Heart right ventricle (tissue), 16 donors: ENCODE data around the gene DCBLD2. TPM values are rescaled to one million over a fixed set of nuclear protein-coding genes. Genes with fewer than 3 reads are reported as not detected.

Experiments
- ATAC-seq, 8 donors: fragments of 200-7000 bp; cut with Tn5 transposase; one replicate each; pipeline ENCODE4 v1.9.1; 2020; ENCODE audit warnings: mild to moderate bottlenecking in 8 of 8, moderate library complexity in 8 of 8, moderate number of reproducible peaks in 1 of 8
- DNase-seq, 2 donors: peaks; one replicate each; pipeline ENCODE4 v3.0.0-alpha.2; 2020
- H3K27ac ChIP-seq, 10 donors: fragments of 200-600 bp; sonication (generic) in 2 of 10; one replicate each; pipeline versions ENCODE4 v1.5.0 to v1.8.0; 2020 to 2022; ENCODE audit warnings: mild to moderate bottlenecking in 3 of 10
- H3K27me3 ChIP-seq, 7 donors: fragments of 200-600 bp; one replicate each; pipeline ENCODE4 v1.8.0; 2021 to 2022; ENCODE audit warnings: mild to moderate bottlenecking in 2 of 7
- H3K36me3 ChIP-seq, 9 donors: fragments of 200-600 bp; sonication (generic) in 1 of 9; one replicate each; pipeline versions ENCODE4 v1.5.0 to v1.8.0; 2020 to 2022; ENCODE audit warnings: mild to moderate bottlenecking in 2 of 9
- H3K4me1 ChIP-seq, 9 donors: fragments of 200-600 bp; sonication (generic) in 1 of 9; one replicate each; pipeline versions ENCODE4 v1.5.0 to v1.8.0; 2020 to 2022; ENCODE audit warnings: mild to moderate bottlenecking in 4 of 9
- H3K4me3 ChIP-seq, 10 donors: fragments of 200-600 bp; sonication (generic) in 2 of 10; one replicate each; pipeline versions ENCODE4 v1.5.0 to v1.8.0; 2020 to 2022; ENCODE audit warnings: mild to moderate bottlenecking in 7 of 10, moderate library complexity in 2 of 10
- H3K9me3 ChIP-seq, 11 donors: fragments of 200-600 bp in 10 of 11; sonication (generic) in 2 of 11; one replicate each; pipeline versions ENCODE4 v1.5.0 to v1.8.0; 2013 to 2022; ENCODE audit warnings: mild to moderate bottlenecking in 2 of 11, control low read depth in 1 of 11, moderate library complexity in 1 of 11
- CTCF ChIP-seq, 9 donors: fragments of 200-600 bp; sonication (generic) in 2 of 9; IDR thresholded peaks; one replicate each; pipeline versions ENCODE4 v1.5.0 to v1.8.0; 2021 to 2022; ENCODE audit warnings: antibody characterized with exemption in 9 of 9, mild to moderate bottlenecking in 5 of 9, moderate library complexity in 1 of 9
- WGBS, 2 donors: extraction: QIAGEN DNeasy Blood & Tissue Kit; methylation state at CpG; one replicate each; pipeline ENCODE4 v1.1.7; 2013; ENCODE audit warnings: inconsistent platforms in 1 of 2; 5-methylcytosine and 5-hydroxymethylcytosine counted together
- intact Hi-C, 10 donors: fragments of 100-400 bp; cut with DNase I; formaldehyde crosslinking; loops; one replicate each; pipeline versions ENCODE4 v1.11.1 to v1.14.2; 2022
- polyA plus RNA-seq, 2 donors: library from polyadenylated mRNA; stranded (reverse); fragments of 200-250 nt; gene quantifications; one replicate each; pipeline ENCODE4 v1.2.3, GENCODE V29; 2013
- total RNA-seq, 10 donors: library from RNA; stranded (reverse); fragmentation: NEBNext Ultra II Directional in 3 of 10; extraction: Animal tissue kit (Norgen Biotek cat#: 25700) in 3 of 10; gene quantifications; one replicate each; pipeline versions ENCODE4 v1.2.1 to v1.2.4, GENCODE V29; 2021 to 2023
- donor health status: Arrhythmogenic right ventricular cardiomyopathy.
- donor health status: ischemic (EF 13 %, LVEDD 7.1; RV severe dilation, severe dysfunction).
- donor health status: healthy with polysubstance abuse.
- donor health status: DM: no; HTN: yes; CAD: no.
- donor health status: DM: no; HTN: no; CAD: no.
- donor health status: ischemic (EF 25% LVEDD 6.9; RV normal size, moderate dysfunction).
- donor health status: ischemic (EF 25% LVEDD 5.7; RV mildly dilated, moderate dysfunction).
- donor health status: healthy.
- donor health status: DM: yes; HTN: yes; CAD: no.
- donor health status: Ischemic cardiomyopathy.
- donor health status: ischemic (EF 35%, LVEDD 5.7; RV mildly dilated, moderate dysfunction).
- donor health status: nonischemic (EF 11% LVEDD 7.7; RV severe dilation, severe dysfunction).
- donor health status: DM: yes; HTN: yes; CAD: no.
- donor health status: PGD.
- donor health status: ischemic (EF 29% LVEDD 5.4; RV normal size, mild dysfunction).
- donor health status: nonischemic (EF 23%, LVEDD 6.1; RV moderate dilation, normal function).

DCBLD2 gene
- total and polyA plus RNA-seq, 12 donors, result 11.9 to 97.4 (median 40.5) TPM

GRCh38 chr3:98763819-98764418 lies 137.6 kb downstream of the DCBLD2 start:
- intact Hi-C loops, result loop anchor here in 1 of 10 donors (5.0 kb wide), 1 partner anchor 72 kb away; no protein-coding TSS in a partner anchor
- Histone ChIP-seq H3K4me1 (peaks cover 11 to 100% (median 93%) of the 10 kb centered on the region in 9 donors), H3K27ac (peak overlapping the region in 8 of 10 donors; percentile 25 to 85 (median 70)), H3K9me3 (no peaks in the 10 kb centered on the region), H3K27me3 (no peaks in the 10 kb centered on the region), H3K36me3 (no peaks in the 10 kb centered on the region), H3K4me3 (peak overlapping the region in 6 of 10 donors; percentile 7 to 48 (median 24))
- DNase-seq (no peak), ATAC-seq (peak in 5 of 8 donors; percentile 4 to 27 (median 17))
- WGBS, 2 donors, result 35 to 53% methylated on average over 5 of the region's 5 CpGs
- TF ChIP-seq CTCF (IDR thresholded peaks at IDR 0.05), result no peak

GRCh38 chr3:98763076-98763475 lies 138.4 kb downstream of the DCBLD2 start, which contains the start of gene ST3GAL6:
Gene ST3GAL6 (plus strand): TSS chr3:98763340. CDS start chr3:98768441, 5,101 bp downstream.
- Histone ChIP-seq H3K4me3 (peak within 1 kb of the TSS in 6 of 10 donors; percentile 7 to 48 (median 24)), H3K4me1 (peaks cover 8 to 99% (median 93%) of the 10 kb centered on the region in 9 donors), H3K27me3 (no peaks in the 10 kb centered on the region), H3K36me3 (peaks cover 0 to under 1% (median 0%) of the 10 kb centered on the region in 9 donors), H3K9me3 (no peaks in the 10 kb centered on the region), H3K27ac (peak within 1 kb of the TSS in 8 of 10 donors; percentile 25 to 85 (median 70))
- intact Hi-C loops, result loop anchor here in 1 of 10 donors (5.0 kb wide), 1 partner anchor 71 kb away; no protein-coding TSS in a partner anchor
- 11 to 21% methylated on average over 1 of the region's 1 CpG for WGBS, 2 donors
- ATAC-seq (peak; percentile 43 to 74 (median 62)), DNase-seq (peak in 1 of 2 donors; percentile 48)
- TF ChIP-seq CTCF (IDR thresholded peaks at IDR 0.05), result no peak

- Histone ChIP-seq H3K4me3 (peak overlapping the region in 1 of 10 donors; percentile 8), H3K36me3 (peaks cover 0 to 14% (median 0%) of the 10 kb centered on the region in 9 donors), H3K9me3 (no peaks in the 10 kb centered on the region), H3K4me1 (peaks cover 7 to 98% (median 82%) of the 10 kb centered on the region in 9 donors), H3K27me3 (no peaks in the 10 kb centered on the region), H3K27ac (peak overlapping the region in 7 of 10 donors; percentile 50 to 77 (median 69))
- ATAC-seq, result peak in 3 of 8 donors; percentile 35 to 44 (median 36)
- 20 to 51% methylated on average over 2 of the region's 2 CpGs for WGBS, 2 donors
- no peak for TF ChIP-seq CTCF (IDR thresholded peaks at IDR 0.05)
- intact Hi-C loops, result loop anchor here in 1 of 10 donors (5.0 kb wide), 1 partner anchor 69 kb away; no protein-coding TSS in a partner anchor
- no peak for DNase-seq
Observed at GRCh38 chr3:98761643-98762229, 139.8 kb downstream of the DCBLD2 start.

- H3K4me1 ChIP-seq, result peaks cover 3 to 98% (median 67%) of the 10 kb centered on the region in 9 donors
Observed at GRCh38 chr3:98759629-98760028, 141.9 kb downstream of the DCBLD2 start.

More at GRCh38 chr3:98759629-98760028, 141.9 kb downstream of the DCBLD2 start:
- TF ChIP-seq CTCF (IDR thresholded peaks at IDR 0.05), result no peak
- DNase-seq (no peak), ATAC-seq (no peak)
- H3K4me3 ChIP-seq, result no peak overlapping the region
- peak overlapping the region in 5 of 10 donors; percentile 18 to 86 (median 36) for H3K27ac ChIP-seq
- 92 to 94% methylated on average over 2 of the region's 2 CpGs for WGBS, 2 donors
- H3K9me3 ChIP-seq, result no peaks in the 10 kb centered on the region
- intact Hi-C loops, result loop anchor here in 1 of 10 donors (5.0 kb wide), 1 partner anchor 67 kb away; no protein-coding TSS in a partner anchor
- H3K36me3 ChIP-seq, result peaks cover 0 to 18% (median 0%) of the 10 kb centered on the region in 9 donors
- H3K27me3 ChIP-seq, result no peaks in the 10 kb centered on the region
